SK-N-MC (cell line): ENCODE measurements around the gene E2F4.

ENCODE experiments used
- DNase-seq: peaks from one replicate; pipeline ENCODE4 v3.0.0-alpha.2; 2011; ENCODE audit warnings: low read depth, low spot score
- H3K27ac ChIP-seq: fragments of 200-600 bp; sonication (generic); 2 replicates; pipeline ENCODE4 v1.5.1; 2016; ENCODE audit warnings: mixed run types
- H3K36me3 ChIP-seq: fragments of 200-600 bp; sonication (generic); 2 replicates; pipeline ENCODE4 v1.6.1; 2017; ENCODE audit warnings: antibody characterized with exemption, low read length, mixed read lengths; ENCODE audit not compliant: insufficient read depth
- H3K4me3 ChIP-seq: fragments of 200-600 bp; sonication (generic); 2 replicates; pipeline ENCODE4 v1.5.1; 2016
- H3K9ac ChIP-seq: fragments of 200-600 bp; sonication (generic); 2 replicates; pipeline ENCODE4 v1.8.0; 2017; ENCODE audit warnings: mixed run types, mixed read lengths; ENCODE audit not compliant: insufficient read length
- H3K9me3 ChIP-seq: fragments of 200-600 bp; sonication (generic); 2 replicates; pipeline ENCODE4 v1.6.1; 2017; ENCODE audit warnings: low read depth, mild to moderate bottlenecking, antibody characterized with exemption, low read length, moderate library complexity, mixed read lengths
- EZH2 ChIP-seq: fragments of 200-600 bp; sonication (generic); IDR thresholded peaks from one replicate; pipeline ENCODE4 v1.6.1; 2017; ENCODE audit warnings: antibody characterized with exemption
- FOXP2 ChIP-seq: optimal IDR thresholded peaks from 2 replicates; pipeline ENCODE3; 2011; ENCODE audit warnings: mild to moderate bottlenecking, moderate library complexity; ENCODE audit not compliant: insufficient read depth; ENCODE audit errors: extremely low read length, control extremely low read depth
- POLR2AphosphoS5 ChIP-seq: IDR thresholded peaks from 2 replicates; pipeline ENCODE4 v1.6.1; 2012; ENCODE audit warnings: mild to moderate bottlenecking, low read depth, low read length, borderline replicate concordance

E2F4 gene

DNA sequence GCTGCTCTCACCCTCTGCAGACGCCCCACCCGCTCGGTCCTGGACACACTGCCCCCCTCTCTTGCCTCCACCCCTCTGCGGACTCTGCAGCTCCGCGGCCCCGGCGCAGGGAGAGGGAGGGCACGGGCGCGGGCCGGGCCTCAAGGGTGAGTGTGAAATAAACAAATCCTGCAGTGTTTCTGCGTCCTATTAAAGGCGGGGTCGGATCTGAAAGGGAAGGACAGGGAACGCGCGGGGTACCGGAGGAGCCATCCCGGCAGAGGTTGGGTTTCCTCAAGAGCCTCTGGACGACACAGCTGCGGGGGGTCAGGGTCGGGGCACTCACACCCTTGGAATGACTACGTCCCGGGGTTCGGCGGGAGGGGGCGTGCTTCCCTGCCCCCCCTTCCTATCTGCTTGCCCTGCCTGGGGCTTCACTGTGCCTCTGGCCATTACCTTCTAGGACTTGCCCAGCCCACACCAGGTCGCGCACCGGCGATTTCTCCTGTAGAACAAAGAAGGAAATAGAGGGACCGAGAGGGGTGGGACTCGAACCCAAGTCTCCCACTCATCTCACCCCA, 27.9 kb upstream of the E2F4 start:
- H3K27ac ChIP-seq: no peak overlapping the region
- H3K4me3 ChIP-seq: no peak overlapping the region
- H3K9ac ChIP-seq: no peak overlapping the region
- no peaks in the 10 kb centered on the region for H3K9me3 ChIP-seq
- no peaks in the 10 kb centered on the region for H3K36me3 ChIP-seq
- no peak for DNase-seq
- TF ChIP-seq POLR2AphosphoS5: no peak
- no peak for TF ChIP-seq FOXP2
- TF ChIP-seq EZH2: no peak

DNA sequence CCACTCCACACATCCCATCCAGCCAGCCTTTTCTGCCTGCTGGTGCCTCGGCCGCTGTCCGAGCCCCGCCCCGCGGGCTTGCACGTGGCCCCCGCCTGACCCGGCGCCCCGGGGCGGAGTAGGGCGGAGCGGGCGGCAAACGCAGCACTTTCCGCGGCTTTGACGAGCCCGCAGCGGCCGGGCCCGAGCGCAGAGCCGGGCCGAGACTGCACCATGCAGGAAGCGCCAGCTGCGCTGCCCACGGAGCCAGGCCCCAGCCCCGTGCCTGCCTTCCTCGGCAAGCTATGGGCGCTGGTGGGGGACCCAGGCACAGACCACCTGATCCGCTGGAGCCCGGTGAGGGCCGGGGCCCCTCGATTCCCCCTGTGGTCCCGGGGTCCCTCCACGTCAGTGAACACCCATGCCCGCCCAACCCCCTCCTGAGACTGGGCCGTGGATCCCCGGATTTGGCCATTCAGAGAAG, 27.3 kb upstream of the E2F4 start, which contains the start of gene HSF4:
Gene HSF4 (plus strand): TSS at position 147 of the 463 bp plus-strand sequence. CDS start 67 bp downstream, at position 214.
- H3K4me3 ChIP-seq: no peak within 1 kb of the TSS
- no peak for DNase-seq
- H3K9me3 ChIP-seq: no peaks in the 10 kb centered on the region
- no peaks in the 10 kb centered on the region for H3K36me3 ChIP-seq
- no peak within 1 kb of the TSS for H3K27ac ChIP-seq
- no peak within 1 kb of the TSS for H3K9ac ChIP-seq
- no peak for TF ChIP-seq EZH2
- TF ChIP-seq POLR2AphosphoS5: no peak

DNA sequence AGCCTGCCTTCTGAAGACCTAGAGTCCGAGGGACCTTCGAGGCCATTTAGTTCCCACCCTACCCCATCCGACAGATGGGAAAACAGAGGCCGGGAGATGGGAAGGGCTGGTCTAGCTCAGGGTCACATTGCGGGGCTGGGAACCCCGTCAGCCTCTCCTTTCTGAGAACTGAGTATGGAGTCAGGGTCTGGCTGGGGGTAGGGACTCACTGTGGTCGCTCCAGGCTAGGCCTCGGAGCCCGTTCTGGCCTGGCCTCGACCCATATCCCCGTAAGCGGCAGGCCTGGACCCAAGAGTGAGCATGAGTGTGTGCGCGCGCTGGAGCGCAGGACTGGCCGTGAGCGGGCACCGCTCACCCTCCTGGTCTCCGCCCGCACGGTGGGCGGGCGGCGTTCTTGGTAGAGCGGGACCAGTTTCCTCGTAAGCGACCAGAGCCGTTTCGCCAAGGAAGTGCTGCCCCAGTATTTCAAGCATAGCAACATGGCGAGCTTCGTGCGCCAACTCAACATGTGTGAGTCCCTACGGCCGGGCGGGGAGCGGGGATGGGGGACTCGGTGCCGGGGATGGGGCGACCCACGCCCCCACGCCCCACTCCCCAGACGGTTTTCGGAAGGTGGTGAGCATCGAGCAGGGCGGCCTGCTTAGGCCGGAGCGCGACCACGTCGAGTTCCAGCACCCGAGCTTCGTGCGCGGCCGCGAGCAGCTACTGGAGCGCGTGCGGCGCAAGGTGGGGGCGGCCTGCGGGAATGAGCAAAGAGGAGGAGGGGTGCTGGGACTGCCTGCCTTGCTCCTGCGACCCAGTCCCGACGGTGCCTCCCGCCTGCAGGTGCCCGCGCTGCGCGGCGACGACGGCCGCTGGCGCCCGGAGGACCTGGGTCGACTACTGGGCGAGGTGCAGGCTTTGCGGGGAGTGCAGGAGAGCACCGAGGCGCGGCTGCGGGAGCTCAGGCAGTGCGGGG, 26.6 kb upstream of the E2F4 start:
- Histone ChIP-seq H3K9ac (no peak overlapping the region), H3K27ac (no peak overlapping the region), H3K36me3 (no peaks in the 10 kb centered on the region), H3K4me3 (no peak overlapping the region), H3K9me3 (no peaks in the 10 kb centered on the region)
- TF ChIP-seq FOXP2: no peak
- TF ChIP-seq EZH2: no peak
- no peak for TF ChIP-seq POLR2AphosphoS5
- no peak for DNase-seq

DNA sequence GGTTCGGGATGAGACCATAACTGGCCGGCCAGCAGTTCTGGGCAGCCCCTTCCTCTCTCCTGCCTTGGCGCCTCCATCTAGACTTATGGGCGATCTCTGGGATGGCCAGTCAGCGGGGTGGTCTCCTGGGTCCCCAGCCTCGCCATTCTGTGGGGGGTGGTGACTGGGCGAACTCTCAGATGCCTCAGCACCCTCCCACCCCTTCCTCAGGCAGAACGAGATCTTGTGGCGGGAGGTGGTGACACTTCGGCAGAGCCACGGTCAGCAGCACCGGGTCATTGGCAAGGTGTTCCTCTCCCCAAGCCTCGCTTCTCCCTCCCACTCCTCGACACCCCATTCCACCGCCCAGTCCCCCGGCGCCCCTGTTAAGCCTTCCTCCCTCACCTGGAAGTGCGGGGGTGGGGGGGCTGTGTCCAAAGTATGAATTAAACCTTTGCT, 25.8 kb upstream of the E2F4 start:
- H3K9ac ChIP-seq: no peak overlapping the region
- H3K9me3 ChIP-seq: no peaks in the 10 kb centered on the region
- no peak overlapping the region for H3K4me3 ChIP-seq
- no peak overlapping the region for H3K27ac ChIP-seq
- no peak for DNase-seq
- no peaks in the 10 kb centered on the region for H3K36me3 ChIP-seq
- TF ChIP-seq EZH2 (no peak), POLR2AphosphoS5 (no peak), FOXP2 (no peak)

DNA sequence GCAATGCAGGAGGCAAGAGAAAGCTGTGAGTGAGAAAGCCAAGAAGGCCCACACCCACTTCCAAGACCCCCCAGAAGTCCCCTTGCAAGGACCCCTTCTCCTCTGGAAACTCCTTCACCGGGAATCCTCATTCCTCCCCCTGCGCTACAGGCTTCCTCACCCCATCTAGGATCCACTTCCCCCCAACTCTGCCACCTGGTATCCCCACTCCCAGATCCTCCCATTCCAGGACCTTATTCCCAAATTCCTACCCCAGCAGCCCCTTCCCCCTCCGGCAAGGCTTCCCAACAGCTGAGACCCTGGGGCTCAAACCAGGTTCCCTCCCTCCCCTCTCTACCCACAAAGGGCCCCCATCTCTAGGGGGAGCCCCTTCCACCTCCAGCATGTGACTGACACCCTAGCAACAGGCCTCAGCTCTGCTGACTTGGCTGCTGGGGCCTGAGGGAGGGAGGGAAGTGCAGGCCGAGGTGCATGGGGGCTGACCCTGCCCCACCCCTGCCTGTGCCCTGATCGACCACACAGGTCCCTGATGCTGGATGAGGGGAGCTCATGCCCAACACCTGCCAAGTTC, 25.3 kb upstream of the E2F4 start:
- H3K9ac ChIP-seq: no peak overlapping the region
- no peak overlapping the region for H3K27ac ChIP-seq
- no peak overlapping the region for H3K4me3 ChIP-seq
- no peak for DNase-seq
- no peaks in the 10 kb centered on the region for H3K9me3 ChIP-seq
- no peaks in the 10 kb centered on the region for H3K36me3 ChIP-seq
- no peak for TF ChIP-seq POLR2AphosphoS5
- TF ChIP-seq EZH2: no peak
- no peak for TF ChIP-seq FOXP2

DNA sequence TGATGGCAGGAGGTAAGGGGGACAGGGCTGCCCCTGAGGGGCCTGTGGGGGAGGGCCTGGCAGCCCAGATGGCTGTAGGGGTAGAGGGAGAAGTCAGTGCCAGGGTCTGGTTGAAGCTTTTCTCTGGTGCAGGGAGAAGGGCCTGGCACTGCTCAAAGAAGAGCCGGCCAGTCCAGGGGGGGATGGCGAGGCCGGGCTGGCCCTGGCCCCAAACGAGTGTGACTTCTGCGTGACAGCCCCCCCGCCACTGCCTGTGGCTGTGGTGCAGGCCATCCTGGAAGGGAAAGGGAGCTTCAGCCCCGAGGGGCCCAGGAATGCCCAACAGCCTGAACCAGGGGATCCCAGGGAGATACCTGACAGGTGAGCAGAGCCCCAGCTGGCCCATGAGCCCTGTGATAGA, 24.4 kb upstream of the E2F4 start:
- Histone ChIP-seq H3K9ac (no peak overlapping the region), H3K36me3 (no peaks in the 10 kb centered on the region), H3K27ac (no peak overlapping the region), H3K4me3 (no peak overlapping the region), H3K9me3 (no peaks in the 10 kb centered on the region)
- TF ChIP-seq EZH2 (no peak), POLR2AphosphoS5 (no peak), FOXP2 (no peak)
- no peak for DNase-seq

DNA sequence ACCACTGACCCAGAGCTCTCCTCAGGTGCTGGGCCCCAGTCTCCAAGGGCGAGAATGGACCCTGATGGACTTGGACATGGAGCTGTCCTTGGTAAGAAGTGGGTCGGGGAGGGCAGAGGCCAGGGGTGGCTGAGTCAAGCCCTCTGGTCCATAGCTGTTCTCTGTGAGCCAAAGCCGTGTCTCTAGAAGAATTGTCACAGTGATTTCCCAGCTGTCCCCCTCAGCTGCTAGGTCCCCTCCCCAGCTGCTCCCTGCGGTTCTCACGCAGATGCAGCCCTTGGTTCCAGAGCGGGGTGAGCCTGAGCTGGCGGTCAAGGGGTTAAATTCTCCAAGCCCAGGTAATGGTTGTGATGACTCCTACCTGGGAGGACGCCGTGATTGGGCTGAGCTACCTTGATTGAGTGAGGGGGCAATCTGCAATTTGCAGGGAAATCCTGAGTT, 22.9 kb upstream of the E2F4 start:
- Histone ChIP-seq H3K27ac (no peak overlapping the region), H3K36me3 (no peaks in the 10 kb centered on the region), H3K9ac (no peak overlapping the region), H3K4me3 (no peak overlapping the region), H3K9me3 (no peaks in the 10 kb centered on the region)
- TF ChIP-seq POLR2AphosphoS5 (no peak), EZH2 (no peak), FOXP2 (no peak)
- DNase-seq: no peak

DNA sequence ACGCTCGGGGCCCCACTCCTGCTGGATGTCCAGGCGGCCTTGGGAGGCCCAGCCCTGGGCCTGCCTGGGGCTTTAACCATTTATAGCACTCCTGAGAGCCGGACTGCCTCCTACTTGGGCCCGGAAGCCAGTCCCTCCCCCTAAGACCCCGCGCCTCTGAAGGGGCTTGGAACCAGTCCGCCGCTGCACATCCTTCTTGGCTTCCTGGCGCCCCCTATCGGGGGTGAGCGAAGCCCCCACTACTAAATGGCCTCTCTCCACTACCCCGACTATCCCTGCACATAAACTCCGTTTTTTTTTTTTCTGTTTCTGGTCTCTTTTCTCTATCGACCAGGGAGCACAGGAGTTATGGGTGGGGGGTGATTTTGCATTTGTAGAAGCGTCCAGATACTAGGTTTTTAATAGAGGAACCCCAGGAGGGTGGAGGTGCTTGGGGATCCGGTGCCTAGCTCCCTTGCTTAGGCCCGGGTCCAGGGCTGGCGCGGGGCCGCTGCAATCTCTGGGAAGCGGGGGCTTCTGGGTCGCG, 22.2 kb upstream of the E2F4 start:
- Histone ChIP-seq H3K27ac (peak overlapping the region; percentile 50; the same call in 1 of the 2 replicates), H3K4me3 (peak overlapping the region; percentile 74), H3K9me3 (no peaks in the 10 kb centered on the region), H3K36me3 (no peaks in the 10 kb centered on the region), H3K9ac (peak overlapping the region; percentile 62)
- no peak for TF ChIP-seq EZH2
- no peak for TF ChIP-seq FOXP2
- no peak for TF ChIP-seq POLR2AphosphoS5
- DNase-seq: no peak
